NK-92 (cell line): ENCODE results near the gene ZNF655.
"Not testable (repeated sequence)": the region's sequence is repeated elsewhere in the genome, so short reads cannot be mapped to it uniquely, and the experiment has no call there.

Experiments
- DNase-seq: peaks from one replicate; lab custom pipeline; 2025; ENCODE audit not compliant: unreplicated experiment; lab: John Stamatoyannopoulos, UW

The ZNF655 gene

GRCh38 chr7:99559175-99559915 lies 903 bp downstream of the ZNF655 start:
- DNase-seq: no peak

DNA sequence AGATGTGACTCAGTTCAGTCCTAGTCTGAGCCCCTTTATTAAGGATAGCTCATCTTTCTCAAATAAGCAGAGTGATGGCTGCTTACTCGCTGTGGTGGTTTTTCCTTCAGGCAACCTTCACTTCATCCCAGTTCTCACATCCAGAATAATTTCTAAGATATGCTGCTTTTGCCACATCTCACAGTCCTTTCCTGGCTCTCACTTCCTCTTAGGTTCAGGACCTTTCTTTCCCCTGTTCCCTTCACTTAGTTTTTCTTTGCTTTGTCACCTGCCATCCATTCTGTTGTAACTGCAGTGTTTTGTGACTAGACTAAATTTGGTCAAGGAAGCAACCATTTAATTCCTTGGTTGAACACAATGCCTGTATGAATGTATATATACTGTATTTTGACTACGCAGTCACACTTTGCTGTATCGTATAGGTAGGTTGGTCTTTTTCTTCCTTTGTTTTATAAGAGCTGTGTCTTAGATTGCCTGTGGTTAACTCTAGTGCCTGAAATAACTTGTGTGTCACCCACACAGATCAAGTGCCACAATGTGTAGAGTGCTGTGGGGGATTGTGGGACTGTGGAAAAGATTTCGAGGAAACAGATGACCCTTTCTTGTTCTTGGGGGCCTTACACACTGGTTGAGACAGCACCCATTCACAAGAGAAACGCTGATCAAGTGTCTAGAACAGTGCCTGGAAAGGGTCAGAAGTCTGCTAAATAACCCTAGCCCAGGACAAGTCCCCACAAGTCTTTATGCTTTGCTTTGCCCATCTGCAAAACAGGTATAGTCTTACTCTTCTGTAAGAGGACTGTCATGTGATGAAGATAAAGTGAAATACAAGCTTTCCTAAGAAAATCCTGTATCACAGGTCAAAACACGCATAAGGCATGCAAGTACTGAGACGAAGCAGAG lies 2.6 kb downstream of the ZNF655 start:
- no peak for DNase-seq

DNA sequence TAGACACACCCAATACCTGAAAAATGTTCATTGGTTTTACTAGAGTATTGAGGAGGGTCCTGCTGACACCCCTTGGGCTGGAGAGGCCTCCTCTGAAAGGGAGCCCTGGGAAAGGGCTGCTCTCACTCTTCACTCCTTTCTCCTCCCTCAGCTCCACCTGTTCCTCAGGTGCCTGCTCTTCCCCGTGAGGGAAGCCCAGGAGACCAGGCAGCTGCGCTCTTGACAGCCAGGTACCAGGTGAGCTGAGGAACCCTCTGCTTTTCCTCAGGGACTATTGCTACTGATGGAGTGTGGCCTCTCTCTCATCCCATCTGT lies 3.3 kb downstream of the ZNF655 start:
- DNase-seq: no peak

GRCh38 chr7:99562114-99562784 lies 3.8 kb downstream of the ZNF655 start:
- DNase-seq: no peak

DNA sequence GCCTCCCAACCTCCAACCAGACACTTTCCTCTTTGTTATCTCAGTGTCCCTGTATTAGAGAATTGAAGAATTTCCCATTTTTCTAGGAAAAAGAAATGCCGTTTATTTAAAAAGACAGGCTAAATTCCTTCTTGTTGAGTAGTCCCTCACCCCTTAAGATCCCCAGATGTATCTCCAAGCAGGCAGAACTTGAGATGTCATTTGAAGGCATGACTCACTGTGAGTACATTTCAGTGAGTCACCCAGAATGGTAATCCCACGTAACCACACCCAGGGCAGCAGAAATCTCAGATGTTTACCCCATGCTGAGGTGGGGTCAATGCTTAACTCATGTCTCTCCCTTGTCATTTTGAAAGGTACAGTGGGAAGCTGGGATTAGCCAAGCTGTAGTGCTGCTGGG lies 4.4 kb downstream of the ZNF655 start:
- DNase-seq: no peak

DNA sequence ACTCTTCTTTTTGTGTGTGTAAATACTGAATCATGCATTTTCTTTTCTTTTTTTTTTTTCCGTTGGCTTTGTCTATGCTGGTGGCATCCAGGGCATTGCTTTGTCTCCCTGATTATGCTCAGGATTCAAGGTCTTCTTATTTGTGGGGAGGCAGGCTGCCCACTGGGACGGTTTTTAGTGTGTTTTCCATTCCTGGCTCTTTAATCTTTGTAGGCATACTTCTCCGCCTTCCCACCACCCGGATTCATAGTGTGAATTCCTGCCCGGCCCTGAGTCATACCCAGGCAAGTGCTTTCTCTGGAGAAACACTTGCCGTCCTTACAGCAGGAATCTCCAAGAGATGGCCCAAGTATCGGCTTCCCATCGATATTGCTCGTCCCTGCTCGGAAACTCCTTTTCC lies 5.2 kb downstream of the ZNF655 start:
- no peak for DNase-seq

GRCh38 chr7:99568770-99569169 lies 10.3 kb downstream of the ZNF655 start:
- not testable (repeated sequence) for DNase-seq

- no peak for DNase-seq
These were observed 13.3 kb downstream of the ZNF655 start for GRCh38 chr7:99571768-99572167.

- DNase-seq: no peak
These were observed 14.8 kb downstream of the ZNF655 start for GRCh38 chr7:99573257-99573656.

DNA sequence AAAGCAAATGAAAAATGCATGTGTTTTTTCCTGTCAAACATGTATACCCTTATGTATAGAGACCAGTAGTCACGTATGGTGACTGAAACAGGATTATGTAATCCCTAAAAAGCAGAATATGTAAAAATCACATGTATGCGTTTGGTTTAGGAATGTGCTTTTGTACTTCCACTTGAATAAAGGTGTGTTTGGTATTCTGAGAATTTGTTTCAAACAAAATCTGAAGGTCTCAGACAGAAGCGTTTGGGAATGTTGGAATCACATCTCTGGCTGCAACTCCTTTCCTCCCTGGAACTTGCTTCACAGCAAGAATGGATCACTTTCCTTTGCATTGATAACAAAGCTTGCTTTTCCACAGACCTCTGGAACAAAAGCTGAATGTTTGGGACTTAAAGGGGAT lies 17.8 kb downstream of the ZNF655 start:
- DNase-seq: no peak

DNA sequence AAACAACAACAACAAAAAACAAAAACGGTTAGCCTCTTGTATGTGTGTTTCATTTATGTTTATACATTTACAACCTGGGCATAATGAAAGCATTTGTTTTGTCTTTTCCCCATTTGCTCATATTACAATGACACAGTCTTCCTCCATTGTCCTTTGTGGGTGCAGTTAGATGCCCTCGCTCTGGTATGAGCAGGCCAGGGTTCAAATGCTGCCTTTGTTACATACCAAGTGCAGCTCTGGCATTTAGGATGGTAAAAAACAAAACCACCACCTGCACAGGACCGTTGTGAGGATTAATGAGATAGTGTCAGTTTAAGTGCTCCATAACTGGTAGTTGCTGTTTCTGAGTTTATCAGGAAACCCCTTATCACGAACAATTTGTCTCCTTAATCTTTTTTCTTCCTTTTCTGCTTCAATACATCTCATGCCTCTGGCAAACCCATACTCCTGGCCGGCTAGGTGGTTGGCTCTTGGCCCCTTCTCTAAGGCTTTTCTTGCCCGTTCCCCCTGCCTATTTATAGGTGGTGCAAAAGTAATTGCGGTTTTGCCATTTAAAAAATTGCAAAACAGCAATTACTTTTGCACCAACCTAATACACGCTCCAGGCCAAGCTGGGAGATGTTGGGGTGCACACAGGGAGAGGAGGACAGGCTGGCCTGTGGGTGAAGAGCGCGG lies 21.0 kb downstream of the ZNF655 start:
- no peak for DNase-seq

- no peak for DNase-seq
These were observed 21.7 kb downstream of the ZNF655 start for GRCh38 chr7:99579956-99580777.

- DNase-seq: not testable (repeated sequence)
These were observed 22.4 kb downstream of the ZNF655 start for GRCh38 chr7:99580778-99581332.

GRCh38 chr7:99588868-99589267 lies 30.4 kb downstream of the ZNF655 start:
- no peak for DNase-seq

GRCh38 chr7:99594948-99595745 lies 36.7 kb downstream of the ZNF655 start:
- no peak for DNase-seq

GRCh38 chr7:99596408-99596955 lies 38.0 kb downstream of the ZNF655 start:
- DNase-seq: no peak

- DNase-seq: no peak
These were observed 39.5 kb downstream of the ZNF655 start, which contains the start of gene TMEM225B for GRCh38 chr7:99597762-99598501. TMEM225B (plus strand) TSS chr7:99598267; CDS start chr7:99604389, 6,122 bp downstream.

DNA sequence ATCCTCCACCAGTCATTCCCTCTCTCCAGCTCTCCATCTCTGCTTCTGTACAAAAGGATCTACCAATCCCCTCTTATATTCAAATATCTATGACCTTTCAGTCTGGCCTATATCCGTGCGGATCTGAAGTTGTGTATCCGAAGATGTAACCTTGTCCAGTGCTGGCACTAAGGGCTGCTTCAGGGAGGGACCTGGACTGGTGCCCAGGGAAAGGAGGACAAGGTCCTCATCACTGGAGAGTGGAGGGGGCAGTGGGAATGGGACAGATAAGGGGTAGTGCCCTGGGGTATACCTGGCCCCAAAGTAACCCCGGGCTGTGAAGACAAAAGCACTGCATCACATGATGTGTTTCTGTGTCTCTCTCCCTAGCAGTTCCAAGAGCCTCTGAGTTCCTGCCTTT lies 41.4 kb downstream of the ZNF655 start:
- no peak for DNase-seq
